Lower lobe of right lung (tissue), 2 donors: ENCODE measurements around the gene SNX4. TPM values are rescaled to one million over a fixed set of nuclear protein-coding genes. Genes with fewer than 3 reads are reported as not detected.

Experiments used
- ATAC-seq, 2 donors: fragments of 200-7000 bp; cut with Tn5 transposase; one replicate each; pipeline ENCODE4 v1.9.1; 2020 to 2022; ENCODE audit warnings: mild to moderate bottlenecking in 2 of 2, moderate library complexity in 2 of 2
- DNase-seq: peaks from one replicate; pipeline ENCODE4 v3.0.0-alpha.2; 2020
- H3K27ac ChIP-seq: fragments of 200-600 bp; one replicate; pipeline ENCODE4 v1.8.0; 2022
- H3K27me3 ChIP-seq: fragments of 200-600 bp; one replicate; pipeline ENCODE4 v1.8.0; 2022; ENCODE audit warnings: low read depth
- H3K36me3 ChIP-seq: fragments of 200-600 bp; one replicate; pipeline ENCODE4 v1.8.0; 2022; ENCODE audit warnings: mild to moderate bottlenecking
- H3K4me1 ChIP-seq: fragments of 200-600 bp; one replicate; pipeline ENCODE4 v1.8.0; 2022
- H3K4me3 ChIP-seq: fragments of 200-600 bp; one replicate; pipeline ENCODE4 v1.8.0; 2022; ENCODE audit warnings: mild to moderate bottlenecking
- H3K9me3 ChIP-seq: fragments of 200-600 bp; one replicate; pipeline ENCODE4 v1.8.0; 2022
- intact Hi-C: fragments of 100-400 bp; cut with DNase I; formaldehyde crosslinking; loops from one replicate; pipeline ENCODE4 v1.11.0; 2022
- total RNA-seq: library from RNA; stranded (reverse); fragmentation: NEBNext Ultra II Directional; extraction: Animal tissue kit (Norgen Biotek cat#: 25700); gene quantifications from one replicate; pipeline ENCODE4 v1.2.1, GENCODE V29; 2021
- TF ChIP-seq, protein P1 (sequence below): fragments of 200-600 bp; IDR thresholded peaks from one replicate; pipeline ENCODE4 v1.8.0; 2022; ENCODE audit warnings: antibody characterized with exemption, mild to moderate bottlenecking
- donor health status: DM: no; HTN: yes; CAD: no; lungs with severe emphysema.

The SNX4 gene
- total RNA-seq, 1 donor from 2014 or later, result 36.8 TPM

DNA sequence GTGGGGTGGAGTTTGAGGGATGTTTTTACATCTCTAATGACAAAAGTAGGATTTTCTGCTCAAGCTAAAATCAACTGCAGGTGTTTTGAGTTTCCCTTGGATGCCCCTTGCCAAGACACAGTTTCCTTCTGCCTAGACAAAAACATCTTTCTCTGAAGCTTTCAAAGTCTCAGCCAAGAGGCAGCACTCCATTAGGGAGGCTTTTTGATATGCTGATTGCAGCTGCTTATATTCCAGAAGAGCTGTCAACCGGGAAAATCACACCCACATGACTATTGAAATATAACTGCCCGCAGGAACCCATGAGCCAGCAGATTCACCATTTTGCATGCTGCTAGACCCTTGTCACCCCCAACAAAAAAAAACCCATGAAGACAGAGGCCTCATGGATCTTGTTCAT is 117.4 kb downstream of the SNX4 start:
- H3K4me3 ChIP-seq, result no peak overlapping the region
- no peaks in the 10 kb centered on the region for H3K4me1 ChIP-seq
- H3K27me3 ChIP-seq, result no peaks in the 10 kb centered on the region
- intact Hi-C loops, result no loop called here
- TF ChIP-seq, protein P1, sequence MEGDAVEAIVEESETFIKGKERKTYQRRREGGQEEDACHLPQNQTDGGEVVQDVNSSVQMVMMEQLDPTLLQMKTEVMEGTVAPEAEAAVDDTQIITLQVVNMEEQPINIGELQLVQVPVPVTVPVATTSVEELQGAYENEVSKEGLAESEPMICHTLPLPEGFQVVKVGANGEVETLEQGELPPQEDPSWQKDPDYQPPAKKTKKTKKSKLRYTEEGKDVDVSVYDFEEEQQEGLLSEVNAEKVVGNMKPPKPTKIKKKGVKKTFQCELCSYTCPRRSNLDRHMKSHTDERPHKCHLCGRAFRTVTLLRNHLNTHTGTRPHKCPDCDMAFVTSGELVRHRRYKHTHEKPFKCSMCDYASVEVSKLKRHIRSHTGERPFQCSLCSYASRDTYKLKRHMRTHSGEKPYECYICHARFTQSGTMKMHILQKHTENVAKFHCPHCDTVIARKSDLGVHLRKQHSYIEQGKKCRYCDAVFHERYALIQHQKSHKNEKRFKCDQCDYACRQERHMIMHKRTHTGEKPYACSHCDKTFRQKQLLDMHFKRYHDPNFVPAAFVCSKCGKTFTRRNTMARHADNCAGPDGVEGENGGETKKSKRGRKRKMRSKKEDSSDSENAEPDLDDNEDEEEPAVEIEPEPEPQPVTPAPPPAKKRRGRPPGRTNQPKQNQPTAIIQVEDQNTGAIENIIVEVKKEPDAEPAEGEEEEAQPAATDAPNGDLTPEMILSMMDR, result no peak
- ATAC-seq, result no peak
- DNase-seq, result no peak
- H3K9me3 ChIP-seq, result no peaks in the 10 kb centered on the region
- H3K36me3 ChIP-seq, result no peaks in the 10 kb centered on the region
- no peak overlapping the region for H3K27ac ChIP-seq

DNA sequence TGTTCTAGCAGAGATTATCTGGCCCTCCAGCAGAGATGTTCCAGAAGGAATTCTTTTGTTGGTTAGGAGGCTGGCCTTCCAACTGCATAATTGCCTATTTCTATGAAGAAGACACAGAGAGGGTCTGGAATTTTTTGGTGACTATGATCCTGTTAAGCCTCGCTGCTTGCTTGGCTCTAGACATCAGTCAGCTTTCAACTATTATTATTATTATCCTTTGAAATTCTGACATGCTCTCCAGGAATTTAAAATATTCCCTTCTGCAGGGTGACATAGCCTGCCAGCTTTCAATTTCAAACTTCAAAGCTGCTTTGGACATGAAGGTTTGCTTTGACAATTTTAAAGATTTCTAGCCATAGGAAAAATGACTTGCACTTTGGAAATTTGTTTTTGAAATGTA is 118.6 kb downstream of the SNX4 start:
- no peak for ATAC-seq
- H3K27ac ChIP-seq, result no peak overlapping the region
- H3K27me3 ChIP-seq, result no peaks in the 10 kb centered on the region
- intact Hi-C loops, result no loop called here
- H3K9me3 ChIP-seq, result no peaks in the 10 kb centered on the region
- no peaks in the 10 kb centered on the region for H3K36me3 ChIP-seq
- DNase-seq, result no peak
- no peaks in the 10 kb centered on the region for H3K4me1 ChIP-seq
- no peak overlapping the region for H3K4me3 ChIP-seq
- TF ChIP-seq, protein P1, result no peak

DNA sequence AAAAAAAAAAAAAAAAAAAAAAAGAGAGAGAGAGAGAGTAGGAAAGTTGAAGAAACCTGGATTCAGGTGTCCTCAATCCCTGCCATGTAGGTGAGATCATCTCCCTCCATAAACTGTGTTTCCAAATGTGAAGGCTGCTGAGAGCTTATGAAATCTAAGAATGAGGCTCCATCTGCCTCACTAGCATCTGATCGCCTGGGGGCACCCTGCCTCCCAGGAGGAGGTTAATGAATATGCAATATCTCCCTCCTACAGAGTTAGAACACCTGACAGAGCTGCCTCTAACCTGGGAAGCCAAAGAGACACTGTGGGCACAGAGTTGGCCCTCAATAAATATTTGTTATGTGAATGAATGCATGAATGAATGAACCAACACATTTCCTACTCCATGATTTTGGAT is 121.0 kb downstream of the SNX4 start:
- no peaks in the 10 kb centered on the region for H3K9me3 ChIP-seq
- H3K36me3 ChIP-seq, result no peaks in the 10 kb centered on the region
- TF ChIP-seq, protein P1, result no peak
- intact Hi-C loops, result no loop called here
- H3K4me3 ChIP-seq, result no peak overlapping the region
- H3K27ac ChIP-seq, result no peak overlapping the region
- H3K4me1 ChIP-seq, result no peaks in the 10 kb centered on the region
- DNase-seq (no peak), ATAC-seq (no peak)
- H3K27me3 ChIP-seq, result no peaks in the 10 kb centered on the region

Other genes starting within 250 kb of the SNX4 start
- 48.2 TPM for gene ZNF148, start 144.9 kb downstream of the SNX4 start, total RNA-seq
- gene OSBPL11, start 75.3 kb upstream of the SNX4 start, total RNA-seq, result 29.9 TPM